GM12865 (cell line): Measurements from ENCODE around the gene CYP2S1.
"Not testable (repeated sequence)": the region's sequence is repeated elsewhere in the genome, so short reads cannot be mapped to it uniquely, and the experiment has no call there.

Experiments used
- DNase-seq: peaks from one replicate; pipeline ENCODE4 v3.0.0; 2010; ENCODE audit warnings: low read depth
- H3K4me3 ChIP-seq: 2 replicates; pipeline ENCODE4 v1.5.1; 2011; ENCODE audit warnings: mild to moderate bottlenecking, low read depth, low read length, control low read depth
- CTCF ChIP-seq: IDR thresholded peaks from 2 replicates; pipeline ENCODE4 v1.5.1; 2011; ENCODE audit warnings: low read length, control low read depth, low read depth, inconsistent platforms; ENCODE audit not compliant: insufficient read depth; ENCODE audit errors: missing control alignments

CYP2S1 gene

GRCh38 chr19:41161903-41162302 is 31.1 kb upstream of the CYP2S1 start:
- TF ChIP-seq CTCF, result no peak

GRCh38 chr19:41166944-41167804 is 25.8 kb upstream of the CYP2S1 start:
- no peak for DNase-seq
- no peak for TF ChIP-seq CTCF
- H3K4me3 ChIP-seq, result no peak overlapping the region

More at GRCh38 chr19:41161903-41162302, 31.1 kb upstream of the CYP2S1 start:
- DNase-seq, result no peak
- H3K4me3 ChIP-seq, result no peak overlapping the region

GRCh38 chr19:41172297-41173164 is 20.5 kb upstream of the CYP2S1 start:
- no peak overlapping the region for H3K4me3 ChIP-seq
- TF ChIP-seq CTCF, result no peak
- no peak for DNase-seq

GRCh38 chr19:41174297-41174928 is 18.6 kb upstream of the CYP2S1 start:
- no peak for DNase-seq
- H3K4me3 ChIP-seq, result no peak overlapping the region
- no peak for TF ChIP-seq CTCF

GRCh38 chr19:41175801-41176777 is 16.9 kb upstream of the CYP2S1 start:
- no peak for TF ChIP-seq CTCF
- no peak overlapping the region for H3K4me3 ChIP-seq
- no peak for DNase-seq

- not testable (repeated sequence) for H3K4me3 ChIP-seq, DNase-seq
These were observed 12.8 kb upstream of the CYP2S1 start for GRCh38 chr19:41180173-41180572.
